Ecto neural progenitor cell (in vitro differentiated cells): Measurements from ENCODE around the gene ZNF532.
"Not testable (repeated sequence)": the region's sequence is repeated elsewhere in the genome, so short reads cannot be mapped to it uniquely, and the experiment has no call there.

Experiments used
- DNase-seq: peaks from one replicate; pipeline ENCODE4 v3.0.0-alpha.2; 2018; ENCODE audit warnings: low spot score

Gene ZNF532

DNA sequence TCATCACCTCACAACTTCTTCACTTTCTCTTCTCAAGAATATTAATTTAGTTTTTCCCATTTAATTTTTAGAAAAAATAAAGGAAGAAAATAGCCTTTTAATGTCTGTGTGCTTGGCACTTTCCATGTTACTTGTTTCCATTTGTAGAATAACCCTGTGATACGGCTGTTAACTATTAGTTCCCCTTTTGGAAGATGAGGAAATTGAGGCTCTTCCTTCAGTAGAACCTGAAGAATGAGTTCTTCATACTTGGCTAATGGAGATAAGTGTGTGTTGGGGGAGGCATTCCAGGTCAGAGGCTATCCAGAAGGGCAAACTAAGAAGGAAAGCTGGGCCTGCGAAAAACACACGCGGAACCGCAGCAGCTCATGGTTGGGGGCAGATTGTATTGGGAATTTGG is 38.3 kb downstream of the ZNF532 start:
- DNase-seq: no peak

DNA sequence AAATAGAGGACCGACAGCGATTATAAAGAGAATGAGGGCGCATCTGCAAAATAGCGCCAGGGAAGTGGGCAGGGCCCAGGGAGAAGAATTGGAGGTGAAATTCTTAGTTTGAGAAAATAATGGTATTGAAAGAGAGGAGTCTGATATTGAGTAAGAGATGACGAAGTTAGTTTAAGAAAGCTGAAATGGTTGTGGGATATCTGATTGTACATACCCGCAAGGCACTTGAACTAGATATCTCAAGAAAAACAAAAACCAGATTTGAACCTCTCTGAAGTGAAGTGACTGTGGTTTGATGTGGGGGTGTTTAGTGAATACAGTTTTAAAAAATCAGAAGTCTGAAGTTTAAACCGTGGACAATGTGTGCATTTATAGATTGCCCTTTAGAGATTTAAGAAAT is 38.9 kb downstream of the ZNF532 start:
- DNase-seq: no peak

DNA sequence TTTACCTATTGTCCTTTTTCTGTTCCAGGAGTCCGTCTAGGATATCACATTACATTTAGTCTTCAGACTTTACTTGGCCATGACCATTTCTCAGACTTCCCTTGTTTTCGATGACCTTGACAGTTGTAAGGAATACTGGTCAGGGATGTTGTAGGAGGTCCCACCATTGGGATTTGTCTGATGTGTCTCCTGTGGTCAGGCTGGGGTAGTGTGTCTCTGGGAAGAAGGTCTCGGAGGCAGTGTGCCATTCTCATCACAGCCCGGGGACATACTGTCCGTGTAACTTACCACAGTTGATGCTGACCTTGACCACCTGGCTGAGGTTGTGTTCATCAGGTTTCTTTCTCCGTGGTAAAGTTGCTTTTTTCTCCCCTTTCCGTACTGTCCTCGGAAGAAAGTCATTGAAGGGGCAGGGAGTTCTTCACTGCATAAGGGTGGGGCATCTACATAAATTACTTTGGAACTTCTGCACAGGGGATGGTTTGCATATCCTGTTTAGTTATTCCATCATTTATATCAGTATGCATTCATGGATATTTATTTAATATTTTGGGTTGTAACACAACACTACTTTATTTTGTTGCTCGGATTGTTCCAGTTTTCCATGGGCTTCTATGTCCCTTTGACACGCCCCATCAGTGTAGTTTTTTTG is 41.2 kb downstream of the ZNF532 start:
- DNase-seq: no peak

DNA sequence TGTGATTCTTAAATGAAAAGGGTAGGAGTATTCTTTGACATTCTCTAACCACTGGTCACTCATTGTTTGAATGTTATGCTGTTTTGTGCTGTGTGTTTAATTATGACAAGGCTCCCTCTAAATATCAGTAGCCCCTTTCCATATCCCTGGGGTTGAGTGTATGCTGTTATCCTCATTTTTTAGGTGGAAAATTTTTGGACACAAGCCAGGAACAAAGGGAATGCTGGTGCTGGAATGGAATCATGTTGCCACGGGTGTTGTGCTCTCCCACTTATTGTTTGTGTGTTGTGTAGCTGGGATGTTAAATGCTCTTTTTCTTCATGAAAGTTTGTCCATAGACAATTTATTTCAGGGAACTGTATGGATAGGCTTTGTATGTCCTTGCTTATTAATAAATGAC is 43.3 kb downstream of the ZNF532 start:
- no peak for DNase-seq

DNA sequence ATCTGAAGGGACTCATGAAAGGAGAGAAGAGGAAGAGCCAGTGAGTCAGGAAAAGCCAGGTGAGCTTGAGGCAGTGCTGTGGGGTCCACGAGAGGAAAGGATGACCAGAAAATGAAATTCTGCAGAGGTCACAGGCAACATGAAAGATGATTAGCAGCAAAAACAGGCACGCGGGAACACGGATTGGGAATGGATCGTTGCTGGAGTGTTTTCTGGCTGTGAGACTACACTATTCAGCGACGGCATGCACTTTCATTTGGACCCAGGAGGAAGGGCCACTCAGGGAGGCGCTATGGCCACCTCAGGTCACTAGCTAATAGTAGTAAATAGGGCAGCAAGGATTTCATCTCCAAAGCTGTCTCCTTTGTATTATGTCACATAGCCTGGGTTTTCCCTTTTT is 44.8 kb downstream of the ZNF532 start:
- DNase-seq: no peak

DNA sequence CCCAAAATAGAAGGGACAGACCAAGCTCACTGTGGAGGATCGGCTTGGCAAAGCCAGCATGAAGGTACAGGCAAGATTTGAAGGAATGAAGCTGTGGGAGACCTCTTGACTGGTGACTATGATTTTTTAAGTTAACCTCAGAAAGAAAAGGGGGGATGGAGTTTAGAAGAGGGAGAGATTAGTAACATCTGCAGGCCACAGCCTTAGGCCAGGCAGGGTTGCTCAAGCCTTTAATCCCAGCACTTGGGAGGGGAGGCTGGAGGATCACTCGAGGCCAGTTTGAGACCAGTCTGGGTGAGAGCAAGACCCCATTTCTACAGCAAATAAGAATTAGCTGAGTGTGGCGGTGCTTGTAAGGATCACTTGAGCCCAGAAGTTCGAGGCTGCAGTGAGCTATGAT is 46.6 kb downstream of the ZNF532 start:
- no peak for DNase-seq

DNA sequence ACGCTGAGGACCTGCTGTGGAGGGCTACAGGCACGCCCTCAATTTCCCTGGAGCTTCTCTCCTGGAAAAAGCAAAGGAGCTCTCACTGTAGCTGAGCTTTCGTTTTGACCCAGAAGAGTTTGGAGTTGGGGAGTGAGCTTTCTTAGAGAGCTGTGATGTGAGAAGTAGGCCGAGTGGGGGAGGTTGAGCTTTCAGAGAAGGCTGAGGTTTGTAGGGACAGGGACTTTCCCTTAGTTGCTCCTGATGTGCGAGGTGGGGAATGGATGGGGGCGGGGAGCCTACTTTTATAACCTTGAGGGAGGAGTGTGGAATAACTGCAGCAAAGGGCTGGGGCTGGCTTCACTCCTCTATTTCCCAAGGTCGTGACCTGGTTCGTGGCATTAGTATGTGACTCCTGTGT is 47.1 kb downstream of the ZNF532 start:
- DNase-seq: no peak

DNA sequence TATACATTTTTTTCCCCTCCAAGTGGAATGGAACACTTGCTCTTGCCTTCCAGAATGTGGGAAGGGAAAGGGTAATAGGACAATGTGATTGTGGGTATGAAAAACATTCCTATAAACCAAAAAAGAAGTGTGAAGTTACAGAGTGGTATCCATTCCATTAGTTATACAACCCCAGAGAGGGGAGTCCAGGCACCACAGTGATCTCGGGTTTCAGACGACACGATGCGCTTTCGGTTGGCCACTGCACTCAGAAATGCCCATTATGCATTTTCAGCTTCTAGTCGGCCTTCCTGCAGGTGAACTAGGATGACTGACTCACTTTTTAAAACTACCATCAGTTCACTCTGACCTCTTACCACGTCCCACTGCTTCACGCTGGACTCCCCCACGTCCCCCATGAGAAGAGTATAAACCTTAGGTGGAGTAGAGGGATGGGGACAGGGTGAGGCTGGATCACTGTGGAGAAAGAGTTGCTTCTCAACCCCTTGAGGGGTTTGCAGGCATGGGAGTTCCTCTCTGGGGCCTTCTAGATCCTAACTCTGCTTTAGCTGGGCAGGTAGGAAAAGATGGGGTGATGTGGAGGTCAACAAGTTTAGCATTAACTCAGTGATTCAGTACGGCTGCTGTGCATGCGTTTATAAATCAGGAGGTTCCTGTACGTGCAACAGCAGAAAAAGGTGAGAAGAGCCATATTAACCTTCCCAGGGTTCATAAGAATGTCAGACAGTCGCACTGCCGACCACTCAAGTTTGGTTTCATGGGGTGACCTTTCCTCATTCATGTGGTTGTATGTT is 50.5 kb downstream of the ZNF532 start:
- DNase-seq: no peak

DNA sequence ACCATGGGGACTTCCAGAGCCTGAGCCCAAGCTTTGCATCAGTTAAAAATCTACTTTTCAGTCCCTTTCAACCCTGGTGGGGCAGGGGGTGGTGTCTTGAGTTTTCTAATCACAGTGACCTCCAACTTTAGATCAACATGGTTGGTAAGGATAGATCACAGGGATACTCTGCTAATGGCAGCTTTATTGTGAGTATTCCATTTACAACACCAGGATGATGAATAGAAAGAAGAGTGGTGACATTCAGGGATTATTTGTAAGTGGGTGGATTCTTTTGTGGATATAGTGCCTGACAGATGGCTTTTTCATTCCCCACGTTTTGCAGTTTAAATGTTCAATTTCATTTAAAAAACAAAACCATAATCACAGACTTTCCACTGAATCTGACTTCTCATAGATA is 51.3 kb downstream of the ZNF532 start:
- DNase-seq: no peak

DNA sequence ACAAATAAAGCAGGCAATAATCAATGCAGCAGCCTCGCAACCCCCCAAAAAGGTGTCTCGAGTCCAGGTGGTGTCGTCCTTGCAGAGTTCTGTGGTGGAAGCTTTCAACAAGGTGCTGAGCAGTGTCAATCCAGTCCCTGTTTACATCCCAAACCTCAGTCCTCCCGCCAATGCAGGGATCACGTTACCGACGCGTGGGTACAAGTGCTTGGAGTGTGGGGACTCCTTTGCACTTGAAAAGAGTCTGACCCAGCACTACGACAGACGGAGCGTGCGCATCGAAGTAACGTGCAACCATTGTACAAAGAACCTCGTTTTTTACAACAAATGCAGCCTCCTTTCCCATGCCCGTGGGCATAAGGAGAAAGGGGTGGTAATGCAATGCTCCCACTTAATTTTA is 55.3 kb downstream of the ZNF532 start:
- DNase-seq: not testable (repeated sequence)

DNA sequence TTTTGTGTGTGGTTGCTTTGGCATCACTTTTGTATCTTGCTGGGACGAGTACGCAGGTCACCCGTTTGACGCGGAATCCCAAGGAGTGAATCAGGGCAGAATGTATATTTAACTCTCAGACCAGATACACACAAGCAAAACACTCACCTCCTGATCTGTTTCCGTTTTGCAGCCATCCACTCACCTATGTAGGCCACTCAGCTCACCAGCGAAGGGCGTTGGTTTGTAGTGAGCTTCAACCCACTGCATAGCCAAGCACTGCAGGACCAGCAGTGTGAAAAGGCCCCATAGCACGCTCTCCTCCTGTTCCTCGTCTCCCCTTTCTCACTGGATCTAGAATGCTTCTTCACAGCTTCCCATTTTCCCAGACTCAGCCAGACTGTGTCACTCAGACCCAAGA is 58.3 kb downstream of the ZNF532 start:
- DNase-seq: no peak

DNA sequence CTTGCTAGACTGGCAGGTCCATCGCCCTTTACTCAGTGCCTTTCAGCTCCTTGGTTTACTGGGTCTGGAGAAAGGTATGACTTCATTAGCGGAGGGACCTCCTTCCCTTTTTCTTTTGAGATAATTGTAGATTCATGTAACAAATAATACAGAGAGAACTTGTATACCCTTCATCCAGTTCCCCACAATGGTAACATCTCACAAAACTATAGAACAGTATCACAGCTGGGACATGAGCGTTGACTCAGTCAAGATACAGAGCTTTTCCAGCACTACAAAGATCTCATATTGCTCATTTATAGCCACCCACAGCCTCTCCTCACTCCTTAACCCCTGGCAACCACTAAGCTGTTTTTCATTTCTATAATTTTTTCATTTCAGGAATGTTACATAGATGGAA is 59.8 kb downstream of the ZNF532 start:
- DNase-seq: no peak

DNA sequence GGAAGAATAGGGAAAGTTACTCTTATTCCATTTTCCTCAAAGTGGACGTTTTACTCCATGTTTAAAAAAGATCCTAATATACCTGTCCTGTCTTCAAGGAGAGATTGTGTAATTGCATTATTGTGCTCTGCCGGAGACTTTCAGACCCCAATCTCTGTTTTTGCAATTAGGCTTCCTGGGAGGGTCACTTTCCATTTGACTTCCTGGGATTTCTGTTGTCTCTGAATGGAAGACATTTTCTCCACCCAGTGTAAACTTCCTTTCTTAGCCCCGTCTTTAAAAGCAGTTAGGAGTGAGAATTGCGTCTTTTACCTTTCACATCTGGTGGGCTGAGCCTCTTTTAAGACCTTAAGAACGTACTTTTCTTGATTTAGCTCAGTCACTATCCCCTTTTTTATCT is 63.0 kb downstream of the ZNF532 start:
- no peak for DNase-seq

DNA sequence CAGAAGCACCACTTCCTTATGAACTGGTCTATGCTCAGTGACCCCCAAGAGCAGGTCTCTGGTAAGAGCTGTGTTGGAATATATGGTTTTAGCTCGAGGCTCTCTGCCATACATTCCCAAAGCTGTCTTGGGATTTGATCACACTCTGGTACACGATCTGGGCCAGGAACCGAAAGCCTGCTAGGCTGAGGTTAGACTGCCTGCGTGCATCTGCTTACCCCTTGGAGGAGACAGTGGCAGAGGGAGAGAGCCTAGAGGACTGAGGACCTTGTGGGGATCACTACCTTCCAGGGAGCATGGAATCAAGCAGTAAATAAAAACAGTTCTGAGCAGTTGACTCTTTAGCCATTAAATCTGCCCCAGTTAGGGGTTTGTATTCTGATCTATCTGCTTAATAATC is 63.7 kb downstream of the ZNF532 start:
- no peak for DNase-seq

DNA sequence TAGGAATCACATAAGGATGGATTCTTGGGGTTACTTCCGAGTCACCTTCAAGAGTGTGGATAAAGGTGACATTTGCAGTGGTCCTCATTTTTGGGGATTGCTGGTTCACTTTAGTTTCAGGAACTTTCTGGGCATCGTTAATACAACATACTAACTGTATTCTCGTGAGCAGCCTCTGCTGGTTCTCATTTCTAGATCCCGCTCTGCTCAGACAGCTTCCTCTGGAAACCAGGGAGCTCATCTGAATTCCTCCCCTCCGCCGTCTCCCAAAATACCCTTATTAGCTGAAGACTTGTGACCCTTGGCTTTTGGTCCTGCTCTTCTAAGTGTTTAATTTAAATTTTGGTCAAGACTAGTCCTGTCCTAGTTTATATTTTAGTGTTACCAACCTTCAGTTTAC is 64.5 kb downstream of the ZNF532 start:
- DNase-seq: no peak

DNA sequence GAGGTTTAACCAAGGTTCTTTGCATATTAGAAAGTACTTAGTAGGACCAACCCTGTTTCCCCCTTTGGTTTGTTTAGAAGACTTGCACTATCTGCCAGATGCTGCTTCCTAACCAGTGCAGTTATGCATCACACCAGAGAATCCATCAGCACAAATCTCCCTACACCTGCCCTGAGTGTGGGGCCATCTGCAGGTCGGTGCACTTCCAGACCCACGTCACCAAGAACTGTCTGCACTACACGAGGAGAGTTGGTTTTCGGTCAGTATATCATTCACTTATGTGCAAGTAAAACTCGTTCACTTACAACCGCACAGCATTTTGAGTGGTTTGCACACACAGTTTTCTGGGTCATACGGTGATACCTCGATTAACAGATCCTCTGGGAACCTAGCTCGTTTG is 69.7 kb downstream of the ZNF532 start:
- no peak for DNase-seq

DNA sequence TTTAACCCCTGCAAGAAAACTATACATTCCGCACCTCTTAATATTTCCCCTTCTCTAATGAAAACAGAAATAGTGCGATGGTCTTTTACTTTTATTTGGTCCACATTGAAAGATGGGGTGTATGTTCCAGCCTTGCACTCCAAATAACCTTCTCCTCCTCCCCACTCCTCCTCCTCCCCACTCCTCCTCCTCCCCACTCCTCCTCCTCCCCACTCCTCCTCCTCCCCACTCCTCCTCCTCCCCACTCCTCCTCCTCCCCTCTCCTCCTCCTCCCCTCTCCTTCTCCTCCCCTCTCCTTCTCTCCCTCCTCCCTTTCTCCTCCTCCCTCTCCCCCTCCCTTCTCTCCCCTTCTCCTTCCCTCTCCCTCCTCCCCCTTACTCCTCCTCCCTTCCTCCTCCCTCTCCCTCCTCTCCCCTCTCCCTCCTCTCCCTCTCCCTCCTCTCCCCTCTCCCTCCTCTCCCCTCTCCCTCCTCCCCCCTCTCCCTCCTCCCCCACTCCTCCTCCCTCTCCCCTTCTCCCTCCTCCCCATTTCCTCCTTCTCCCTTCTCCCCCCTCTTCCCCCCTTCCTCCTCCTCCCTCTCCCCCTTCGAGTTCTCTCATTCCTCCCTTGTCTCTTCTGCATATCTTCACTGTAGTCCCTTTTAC is 70.4 kb downstream of the ZNF532 start:
- DNase-seq: no peak

DNA sequence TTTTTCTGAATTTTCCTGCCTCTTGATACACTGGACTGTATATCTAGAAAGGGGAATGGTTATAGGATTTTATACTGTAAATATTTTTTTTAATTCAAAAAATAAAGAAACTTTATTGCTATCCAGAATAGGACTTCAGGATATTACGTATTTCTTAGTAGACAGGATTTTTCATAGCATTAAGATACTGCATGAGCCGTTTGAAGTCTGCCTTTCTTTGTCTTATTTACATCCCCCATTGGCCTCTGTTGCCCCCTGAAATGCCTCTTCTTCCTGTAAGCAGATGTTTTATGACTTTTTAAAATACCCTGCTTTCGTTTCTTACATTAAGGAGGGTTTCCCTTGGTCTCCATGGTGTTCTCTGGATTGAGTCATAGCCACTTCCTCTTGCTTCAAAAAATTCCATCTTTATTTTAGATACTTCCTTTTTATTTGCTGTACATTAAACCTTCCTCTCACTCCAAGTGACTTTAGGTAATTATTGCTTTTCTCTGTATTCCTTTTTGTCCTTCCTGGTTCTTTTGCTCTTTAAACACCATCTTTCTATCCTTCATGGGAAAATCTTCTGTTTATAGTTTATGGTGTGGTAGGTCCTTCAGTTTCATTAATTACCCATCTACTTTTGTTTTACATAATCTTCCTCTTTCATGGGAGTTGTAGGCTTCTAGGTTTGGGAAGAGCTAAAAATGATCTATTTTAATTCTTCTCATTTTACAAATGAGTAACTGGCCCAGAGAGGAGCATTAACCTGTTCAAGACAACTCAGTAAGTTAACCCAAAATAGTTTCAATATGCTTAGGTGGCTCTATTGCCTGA is 72.6 kb downstream of the ZNF532 start:
- DNase-seq: no peak

DNA sequence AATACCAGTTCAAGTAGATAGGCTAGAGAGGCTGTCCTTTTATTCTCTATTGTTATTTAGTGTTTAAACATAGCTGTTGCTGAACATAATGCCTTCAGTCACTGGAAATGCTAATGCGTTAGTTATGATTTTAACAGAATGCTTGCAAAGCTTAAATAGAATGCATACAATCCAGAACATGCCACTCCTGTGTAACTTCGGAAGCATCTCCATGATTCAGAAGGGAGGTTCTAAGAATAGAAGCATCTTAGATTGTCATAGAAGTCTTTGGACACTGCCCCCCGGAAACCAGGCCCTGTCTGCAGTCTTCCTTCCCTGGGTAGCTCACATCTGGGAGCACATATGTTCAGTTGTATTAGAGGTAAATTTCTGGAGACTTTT is 73.2 kb downstream of the ZNF532 start:
- DNase-seq: no peak

DNA sequence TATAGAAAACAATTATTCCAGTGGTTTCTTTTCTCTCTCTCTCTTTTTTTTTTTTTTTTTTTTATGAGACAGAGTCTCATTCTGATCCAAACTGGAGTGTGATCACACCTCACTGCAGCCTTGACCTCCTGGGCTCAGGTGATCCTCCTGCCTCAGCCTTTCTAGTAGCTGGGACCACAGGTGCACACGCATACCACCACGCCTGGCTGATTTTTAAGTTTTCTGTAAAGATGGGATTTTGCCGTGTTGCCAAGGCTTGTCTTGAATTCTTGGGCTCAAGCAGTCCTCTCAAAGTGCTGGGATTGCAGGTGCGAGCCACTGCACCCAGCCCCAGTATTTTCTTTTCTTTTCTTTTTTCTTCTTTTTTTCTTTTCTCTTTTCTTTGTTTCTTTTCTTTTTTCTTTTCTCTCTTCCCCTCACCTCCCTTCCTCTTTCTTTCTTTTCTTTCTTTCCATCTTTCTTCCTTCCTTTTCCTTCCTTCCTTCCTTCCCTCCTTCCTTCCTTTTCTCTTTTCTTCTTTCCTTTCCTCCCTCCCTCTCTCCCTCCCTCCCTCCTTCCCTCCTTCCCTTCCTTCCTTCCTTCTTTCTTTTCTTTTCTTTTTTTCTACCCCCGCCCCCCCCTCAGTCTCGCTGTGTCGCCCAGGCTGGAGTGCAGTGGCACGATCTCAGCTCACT is 76.9 kb downstream of the ZNF532 start:
- DNase-seq: no peak

DNA sequence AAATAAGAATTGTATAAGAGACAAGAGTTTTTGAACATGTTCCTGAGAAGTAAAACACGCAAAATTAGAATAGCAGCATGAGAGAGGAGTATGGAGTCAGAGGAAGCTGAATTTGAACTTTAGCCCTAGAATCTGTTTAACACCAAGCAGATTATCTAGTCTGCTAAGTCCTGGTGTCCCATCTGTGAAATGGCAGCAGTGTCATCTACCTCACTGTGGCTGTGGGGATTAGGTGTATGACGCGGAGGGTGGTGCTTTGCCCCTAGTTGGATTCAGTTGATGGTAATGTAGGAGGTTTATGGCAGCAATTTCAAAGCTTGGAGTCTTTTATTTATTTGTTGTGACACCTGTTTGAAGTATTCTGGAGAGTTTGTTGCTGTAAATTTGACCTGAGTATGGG is 79.2 kb downstream of the ZNF532 start:
- DNase-seq: no peak

DNA sequence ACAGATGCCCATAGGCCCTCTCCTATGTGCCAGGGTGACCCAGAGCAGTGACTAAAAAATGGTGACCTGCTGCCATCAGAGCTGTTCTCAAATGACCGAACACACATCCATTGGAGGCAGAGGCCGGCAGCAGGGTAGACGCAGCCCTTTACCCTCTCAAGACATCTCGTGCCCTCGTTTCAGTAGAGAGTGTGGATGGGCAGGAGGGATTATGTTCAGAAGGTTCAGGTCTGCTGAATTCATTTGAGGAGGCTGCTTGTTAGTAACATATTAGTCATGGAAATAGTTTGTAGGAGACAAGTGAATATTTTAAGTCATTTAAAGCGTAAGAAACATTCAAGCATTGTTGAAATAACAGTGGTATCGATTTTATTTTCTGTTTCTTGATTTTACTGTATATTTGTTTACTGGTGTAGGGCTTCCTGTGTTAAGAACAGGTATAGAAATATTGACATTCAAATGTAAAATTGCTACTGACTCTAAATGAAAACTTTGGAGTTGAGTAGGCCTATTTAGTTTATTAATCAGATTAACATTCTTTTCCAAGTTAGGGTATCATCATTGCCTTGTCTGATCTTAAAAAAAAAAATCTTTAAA is 82.6 kb downstream of the ZNF532 start:
- DNase-seq: no peak
